HG03135 (cell line): ENCODE results near the gene BCAS3.
"Not testable (repeated sequence)": the region's sequence is repeated elsewhere in the genome, so short reads cannot be mapped to it uniquely, and the experiment has no call there.

ENCODE experiments used
- ATAC-seq: cut with Tn5 transposase; IDR thresholded peaks from one replicate; pipeline ENCODE4 v1.9.1; 2021; ENCODE audit warnings: mild to moderate bottlenecking, moderate library complexity; ENCODE audit not compliant: unreplicated experiment

The BCAS3 gene

DNA sequence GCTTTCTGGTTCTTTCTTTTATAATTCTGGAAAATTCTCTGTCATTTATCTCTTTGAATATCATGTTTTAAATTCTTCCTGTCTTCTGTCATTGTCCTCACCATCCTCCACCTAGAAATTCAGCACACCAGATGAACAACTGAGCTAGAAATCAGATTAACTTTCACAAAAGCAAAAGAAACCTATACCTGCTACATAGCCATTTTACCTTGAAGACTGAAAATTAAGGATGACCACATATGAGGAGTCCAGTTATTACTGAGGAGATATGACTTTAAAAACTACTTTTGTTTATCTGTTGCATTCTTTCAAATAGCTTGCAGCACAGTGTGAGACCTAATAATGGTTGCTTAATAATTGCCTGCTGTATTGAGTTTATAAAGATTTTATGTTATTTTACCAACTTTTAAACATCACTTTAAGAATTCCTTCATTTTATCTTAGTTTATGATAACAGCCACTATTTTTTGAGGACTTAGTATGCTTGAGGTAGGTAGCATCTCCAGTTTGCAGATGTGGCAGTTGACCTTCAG is 104.3 kb downstream of the BCAS3 start:
- no peak for ATAC-seq

DNA sequence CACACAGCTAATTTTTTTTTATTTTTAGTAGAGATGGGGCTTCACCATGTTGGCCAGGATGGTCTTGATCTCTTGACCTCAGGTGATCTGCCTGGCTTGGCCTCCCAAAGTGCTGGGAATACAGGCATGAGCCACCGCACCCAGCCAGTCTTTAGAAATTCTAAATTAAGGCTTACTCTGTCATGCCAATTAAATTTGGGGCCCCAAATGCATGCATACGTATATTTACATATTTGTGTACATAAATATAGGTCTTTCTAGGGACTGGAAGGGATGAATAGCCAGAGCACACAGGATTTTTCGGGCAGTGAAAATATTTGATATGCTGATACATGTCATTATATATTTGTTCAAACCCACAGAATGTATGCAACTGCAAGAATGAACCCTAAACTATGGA is 105.1 kb downstream of the BCAS3 start:
- no peak for ATAC-seq

DNA sequence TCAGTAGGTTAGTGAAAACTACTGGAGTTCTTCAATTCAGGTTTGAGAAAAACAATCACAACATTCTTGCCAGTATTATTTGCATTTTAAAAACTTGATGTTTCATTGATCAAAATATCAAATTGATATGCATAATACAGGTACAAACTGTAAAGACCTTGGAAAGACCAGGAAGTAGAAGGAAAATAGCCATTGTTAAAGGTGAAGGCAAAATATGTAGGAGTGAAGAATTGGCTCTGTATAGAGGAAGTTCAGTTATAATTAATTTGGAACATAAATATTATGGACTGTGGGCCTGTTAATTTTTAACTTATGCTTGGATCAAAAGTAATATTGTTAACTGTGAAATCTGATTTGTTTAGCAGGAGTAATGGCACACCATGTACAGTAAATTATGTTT is 112.6 kb downstream of the BCAS3 start:
- ATAC-seq, result no peak

DNA sequence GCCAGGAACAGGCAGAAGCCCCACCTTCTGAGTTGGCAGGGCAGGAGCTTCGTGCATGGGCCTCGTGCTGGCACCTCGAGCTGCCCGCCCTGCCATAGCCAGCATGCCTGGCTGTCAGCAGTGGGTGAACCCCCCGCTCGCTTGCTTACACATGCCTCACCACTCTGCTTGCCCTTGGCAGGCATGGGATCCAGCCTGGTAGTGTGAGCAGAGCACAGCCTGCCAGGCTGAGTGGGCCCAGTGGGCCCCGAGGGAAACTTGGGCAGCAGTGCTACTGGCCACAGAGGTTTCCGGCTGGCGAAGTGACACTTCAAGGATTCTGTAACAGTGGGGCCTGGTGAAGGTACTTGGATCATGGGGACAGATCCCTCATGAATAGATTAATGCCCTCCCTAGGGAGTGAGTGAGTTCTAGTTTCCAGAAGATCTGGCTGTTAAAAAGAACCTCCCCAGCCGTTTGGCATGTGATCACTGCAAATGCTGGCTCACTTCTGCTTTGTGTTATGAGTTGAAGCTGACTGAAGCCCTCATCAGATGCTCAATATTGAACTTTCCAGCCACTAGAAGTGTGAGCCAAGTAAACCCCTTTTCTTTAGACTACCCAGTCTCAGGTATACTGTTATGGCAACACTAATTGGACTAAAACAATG is 114.7 kb downstream of the BCAS3 start:
- no peak for ATAC-seq

DNA sequence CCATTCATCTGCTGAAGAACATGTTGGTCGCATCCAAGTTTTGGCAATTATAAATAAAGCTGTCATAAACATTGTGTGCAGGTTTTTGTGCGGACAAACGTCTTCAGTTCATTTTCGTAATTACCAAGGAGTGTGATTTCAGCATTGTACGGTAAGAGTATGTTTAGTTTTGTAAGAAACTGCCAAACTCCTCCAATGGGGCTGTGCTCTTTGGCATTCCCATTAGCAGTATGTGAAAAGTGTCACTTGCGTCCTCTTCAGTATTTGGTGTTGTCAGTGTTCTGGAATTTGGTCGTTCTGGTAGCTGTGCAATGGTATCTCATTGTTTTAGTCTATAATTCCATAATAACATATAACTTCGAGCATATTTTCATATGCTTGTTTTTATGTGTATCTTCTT is 120.9 kb downstream of the BCAS3 start:
- ATAC-seq, result no peak

DNA sequence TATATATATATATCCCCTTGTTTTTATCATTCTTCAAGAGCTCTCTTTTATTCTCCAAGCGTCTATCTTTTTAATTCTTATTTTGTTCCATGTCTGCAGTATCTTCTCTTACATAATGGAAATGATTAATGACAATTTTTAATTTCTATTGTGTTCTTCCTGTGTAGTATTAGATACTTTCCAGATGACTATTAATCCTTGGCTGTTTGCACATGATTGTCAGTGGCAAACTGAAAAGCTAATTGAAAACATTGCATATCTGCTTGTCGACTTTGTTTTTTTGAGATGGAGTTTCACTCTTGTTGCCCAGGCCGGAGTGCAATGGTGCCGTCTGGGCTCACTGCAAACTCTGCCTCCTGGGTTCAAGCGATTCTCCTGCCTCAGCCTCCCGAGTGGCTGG is 124.7 kb downstream of the BCAS3 start:
- no peak for ATAC-seq

DNA sequence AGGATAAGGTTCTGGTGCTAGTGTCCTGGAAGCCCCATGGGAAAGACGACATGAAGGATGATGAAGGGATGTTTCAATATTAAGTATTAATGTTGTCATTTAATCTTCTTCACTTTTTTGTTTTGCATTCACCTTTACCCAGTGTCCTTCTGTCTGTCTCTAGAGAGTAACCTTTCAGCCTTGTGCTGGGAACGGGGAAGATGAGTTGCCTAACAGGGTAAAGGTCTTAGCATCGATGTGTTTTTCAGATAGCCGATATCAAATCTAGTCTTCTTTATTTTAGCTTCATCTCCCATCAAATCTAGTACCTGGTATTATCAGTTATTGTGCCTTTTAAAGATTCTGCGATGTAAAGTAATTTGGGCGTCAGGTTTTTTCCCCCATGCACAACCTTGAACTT is 125.4 kb downstream of the BCAS3 start:
- no peak for ATAC-seq

DNA sequence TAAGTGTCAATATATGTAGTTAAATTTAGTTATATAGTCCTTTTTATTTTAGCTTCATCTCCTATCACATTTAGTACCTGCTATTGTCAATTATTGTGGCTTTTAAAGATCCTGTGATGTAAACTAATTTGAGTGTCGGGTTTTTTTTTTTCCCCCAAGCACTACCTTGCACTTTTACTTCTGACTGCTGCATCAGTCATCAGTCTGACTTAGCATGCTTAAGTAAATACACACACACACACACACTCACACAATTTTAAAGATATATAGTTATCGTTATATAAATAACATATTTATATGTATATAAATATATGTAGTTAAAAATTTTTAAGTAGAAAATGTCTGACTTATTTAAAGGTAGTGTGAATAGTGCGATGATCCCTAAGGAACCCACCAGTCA is 127.2 kb downstream of the BCAS3 start:
- no peak for ATAC-seq

DNA sequence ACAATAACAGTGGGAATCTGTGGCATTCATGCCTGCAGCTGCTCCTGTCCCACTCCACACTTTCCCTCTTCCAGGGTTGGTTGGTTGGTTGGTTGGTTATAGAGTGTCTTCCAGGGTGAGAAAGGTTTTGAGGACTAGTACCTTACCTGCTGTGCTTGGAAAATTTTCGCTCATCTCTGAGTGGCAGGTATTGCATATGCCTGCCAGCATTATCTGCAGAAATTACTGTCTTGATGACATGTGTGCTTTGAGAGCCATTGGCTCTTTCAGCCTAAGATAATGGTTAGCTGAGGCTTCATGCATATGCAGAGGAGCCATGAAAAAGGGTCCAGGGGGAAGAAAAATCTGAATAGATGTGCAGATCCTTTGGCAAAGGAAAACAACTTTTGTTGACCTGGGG is 131.8 kb downstream of the BCAS3 start:
- ATAC-seq, result no peak

DNA sequence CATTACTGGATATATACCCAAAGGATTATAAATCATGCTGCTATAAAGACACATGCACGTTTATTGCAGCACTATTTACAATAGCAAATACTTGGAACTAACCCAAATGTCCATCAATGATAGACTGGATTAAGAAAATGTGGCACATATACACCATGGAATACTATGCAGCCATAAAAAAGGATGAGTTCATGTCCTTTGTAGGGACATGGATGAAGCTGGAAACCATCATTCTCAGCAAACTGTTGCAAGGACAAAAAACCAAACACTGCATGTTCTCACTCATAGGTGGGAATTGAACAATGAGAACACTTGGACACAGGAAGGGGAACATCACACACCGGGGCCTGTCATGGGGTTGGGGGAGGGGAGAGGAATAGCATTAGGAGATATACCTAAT is 137.3 kb downstream of the BCAS3 start:
- not testable (repeated sequence) for ATAC-seq

DNA sequence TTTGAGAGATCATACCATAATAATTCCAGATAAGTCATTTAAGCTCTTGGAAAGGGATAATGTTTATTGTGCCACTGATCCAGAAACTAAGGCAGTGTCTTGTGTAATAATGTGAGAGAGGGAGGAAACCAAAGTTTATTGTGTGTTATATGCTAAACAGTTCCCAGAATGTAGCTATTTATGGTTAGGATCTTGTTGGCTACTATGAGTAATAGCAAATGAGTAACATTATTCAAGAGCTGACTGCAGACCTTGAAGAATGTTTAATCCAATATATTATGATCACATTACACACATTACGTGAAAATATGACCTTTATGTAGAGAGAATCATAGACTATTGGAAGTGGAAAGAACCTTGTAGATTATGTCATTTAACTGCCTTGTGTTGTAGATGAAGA is 139.5 kb downstream of the BCAS3 start:
- no peak for ATAC-seq

DNA sequence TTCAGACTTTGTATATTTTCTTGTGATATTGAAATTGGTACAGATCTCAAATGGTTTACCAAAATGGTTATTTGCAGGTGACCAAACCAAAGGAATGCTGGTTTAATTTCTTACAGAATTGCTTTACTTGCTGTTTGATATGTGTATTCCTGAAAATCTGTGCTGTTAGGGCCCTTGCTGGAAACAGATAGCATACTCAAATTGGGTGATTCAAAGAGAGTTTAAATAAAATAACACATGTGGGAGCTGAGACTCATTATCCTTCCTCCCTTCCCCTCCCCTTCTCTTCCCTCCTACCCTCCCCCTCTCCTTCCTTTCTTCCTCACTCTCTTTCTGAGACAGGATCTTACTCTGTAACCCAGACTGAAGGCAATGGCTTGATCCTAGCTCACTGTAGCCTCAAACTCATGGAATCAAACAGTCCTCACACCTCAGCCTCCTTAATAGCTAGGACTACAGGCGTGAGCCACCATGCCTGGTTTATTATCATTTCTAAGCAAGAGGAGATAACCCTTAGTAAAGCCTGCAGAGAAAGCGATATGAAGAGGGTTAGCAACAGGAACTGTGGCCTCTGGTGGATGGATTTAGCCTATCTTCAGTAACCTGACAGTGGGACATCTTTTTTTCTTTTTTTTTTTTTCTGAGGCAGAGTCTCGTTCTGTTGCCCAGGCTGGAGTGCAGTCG is 141.9 kb downstream of the BCAS3 start:
- ATAC-seq, result no peak

DNA sequence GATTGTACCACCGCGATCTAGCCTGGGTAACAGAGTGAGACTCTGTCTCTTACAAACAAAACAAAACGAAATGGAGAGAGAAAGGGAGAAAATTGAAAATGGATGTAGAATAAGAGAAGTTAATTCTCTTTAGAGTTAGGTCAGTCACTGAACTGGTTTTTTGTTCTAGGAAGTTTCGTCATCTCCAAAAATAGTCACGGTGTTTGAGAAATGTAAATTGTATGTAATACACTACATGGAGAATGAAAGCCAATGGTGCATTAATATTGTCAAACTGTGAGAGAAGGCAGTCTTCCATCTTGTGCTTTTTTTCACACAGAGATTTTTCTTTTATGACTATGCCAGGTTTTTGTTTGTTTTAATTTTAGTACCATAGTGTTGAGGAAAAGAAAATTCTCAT is 145.9 kb downstream of the BCAS3 start:
- ATAC-seq, result no peak

DNA sequence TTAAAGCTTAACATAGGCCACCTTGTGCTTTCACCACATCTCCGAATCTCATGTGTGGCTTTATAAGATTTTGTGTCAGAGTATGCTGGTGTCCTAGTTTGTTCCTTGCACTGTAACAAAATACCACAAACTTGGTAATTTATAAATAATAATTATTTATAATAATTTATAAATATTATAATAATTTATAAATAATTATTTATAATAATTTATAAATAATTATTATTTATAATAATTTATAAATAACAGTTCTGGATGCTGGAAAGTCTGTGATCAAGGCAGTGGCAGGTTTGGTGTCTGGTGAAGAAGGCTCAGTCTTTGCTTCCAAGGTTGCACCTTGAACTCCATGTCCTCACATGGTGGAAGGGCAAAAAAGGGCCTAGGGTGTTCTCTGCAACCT is 147.7 kb downstream of the BCAS3 start:
- ATAC-seq, result no peak

DNA sequence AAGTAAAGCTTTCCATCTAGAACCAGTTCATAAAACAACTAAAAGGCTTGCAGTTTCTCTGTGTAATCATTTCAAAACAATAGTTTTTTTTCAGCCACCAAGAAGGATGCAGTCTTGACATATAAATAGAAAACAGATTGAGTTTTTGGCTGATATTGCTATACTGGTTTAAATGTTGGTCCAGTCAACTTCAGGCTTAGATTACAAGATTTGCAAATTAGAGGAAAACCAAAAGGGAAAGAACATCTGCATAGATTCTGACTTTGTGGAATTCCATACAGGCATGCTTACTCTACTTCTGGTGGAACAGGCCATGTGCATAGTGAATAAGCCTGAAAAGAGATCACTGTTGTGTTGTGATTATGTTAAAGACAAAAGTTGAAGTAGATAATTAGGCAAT is 150.3 kb downstream of the BCAS3 start:
- ATAC-seq, result no peak

DNA sequence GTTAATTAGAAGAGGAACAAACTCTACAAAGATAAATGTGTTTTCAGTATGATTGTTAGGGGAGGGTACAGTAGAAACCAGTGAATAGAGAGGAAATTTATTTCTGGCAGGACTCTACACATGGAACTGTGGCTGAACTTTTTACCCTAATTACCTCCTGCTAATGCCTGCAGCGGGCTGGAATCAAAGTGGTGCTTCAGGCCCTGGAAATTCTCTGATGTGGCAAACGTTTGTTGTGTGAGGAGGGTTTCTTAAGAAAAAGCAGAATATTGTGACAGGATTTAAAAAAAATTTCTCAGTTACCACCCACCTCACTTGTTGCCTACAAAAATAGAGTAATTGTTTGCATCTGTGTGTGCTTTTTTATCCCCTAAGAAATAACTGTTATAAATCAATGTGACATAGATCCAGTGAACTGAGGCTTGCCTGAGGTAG is 154.5 kb downstream of the BCAS3 start:
- no peak for ATAC-seq

DNA sequence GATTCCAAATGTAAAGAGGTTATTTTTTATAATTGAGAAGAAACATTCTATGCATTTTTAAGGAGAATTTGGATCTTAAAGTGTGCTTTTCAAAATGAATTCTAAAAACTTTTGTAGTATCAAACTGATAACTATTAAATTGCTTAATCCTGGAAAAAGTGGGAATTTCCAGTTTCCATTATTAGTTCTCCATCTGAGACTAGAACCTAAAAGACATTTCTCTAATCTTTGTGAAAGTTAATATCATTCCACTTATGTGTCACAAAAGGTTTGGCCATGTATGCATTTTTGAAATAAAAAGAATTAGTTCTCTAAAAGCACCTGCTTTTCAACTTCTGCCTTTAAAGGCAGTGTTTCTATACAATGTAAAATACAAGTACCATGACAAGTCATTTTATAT is 155.0 kb downstream of the BCAS3 start:
- no peak for ATAC-seq

DNA sequence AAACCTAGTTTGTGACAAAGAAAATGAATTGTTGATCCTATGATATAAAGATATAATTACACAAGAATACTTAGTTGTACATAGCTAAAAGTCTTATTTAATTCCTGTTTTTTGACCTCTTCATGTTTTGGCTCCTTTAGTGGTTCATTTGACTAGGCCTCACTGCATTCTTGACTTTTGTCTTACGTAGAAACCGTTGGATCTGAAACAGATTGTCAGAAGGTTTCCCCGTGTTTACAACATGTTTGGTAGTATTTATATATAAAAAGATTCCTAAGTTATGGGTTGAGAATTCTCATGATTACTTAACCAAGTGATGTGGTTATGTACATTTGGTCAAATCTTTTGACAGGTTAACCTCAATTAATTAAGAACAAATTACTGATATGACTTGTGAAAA is 162.8 kb downstream of the BCAS3 start:
- ATAC-seq, result no peak

DNA sequence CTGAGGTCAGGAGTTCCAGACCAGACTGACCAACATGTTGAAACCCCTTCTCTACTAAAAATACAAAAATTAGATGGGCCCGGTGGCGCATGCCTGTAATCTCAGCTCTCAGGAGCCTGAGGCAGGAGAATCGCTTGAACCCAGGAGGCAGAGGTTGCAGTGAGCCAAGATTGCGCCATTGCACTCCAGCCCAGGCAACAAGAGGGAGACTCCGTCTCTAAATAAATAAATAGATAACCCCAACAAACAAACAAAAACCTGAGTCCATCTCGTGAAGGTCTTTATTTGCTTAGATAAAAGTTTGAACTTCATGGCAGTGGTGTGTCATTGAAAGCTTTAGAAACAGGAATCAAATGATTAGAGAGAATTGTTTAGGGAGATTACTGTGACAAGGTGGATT is 167.4 kb downstream of the BCAS3 start:
- ATAC-seq, result no peak

DNA sequence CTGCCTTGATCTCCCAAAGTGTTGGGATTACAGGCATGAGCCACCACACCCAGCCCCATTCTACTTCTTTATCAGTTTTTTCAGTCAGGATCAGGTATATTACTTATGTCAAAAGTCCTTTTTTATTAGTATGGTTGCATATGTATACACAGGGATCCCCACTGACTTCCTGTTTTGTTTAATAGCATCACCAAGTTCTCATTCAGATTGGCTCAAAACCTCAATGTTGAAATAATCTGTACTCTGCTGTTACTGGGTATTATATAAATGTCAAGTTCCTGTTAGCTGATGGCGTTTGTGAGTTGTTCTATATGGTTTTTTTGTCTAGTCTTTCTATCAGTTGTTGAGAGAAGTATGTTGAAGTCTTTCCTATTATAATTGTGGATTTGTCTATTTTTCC is 168.5 kb downstream of the BCAS3 start:
- ATAC-seq, result no peak

DNA sequence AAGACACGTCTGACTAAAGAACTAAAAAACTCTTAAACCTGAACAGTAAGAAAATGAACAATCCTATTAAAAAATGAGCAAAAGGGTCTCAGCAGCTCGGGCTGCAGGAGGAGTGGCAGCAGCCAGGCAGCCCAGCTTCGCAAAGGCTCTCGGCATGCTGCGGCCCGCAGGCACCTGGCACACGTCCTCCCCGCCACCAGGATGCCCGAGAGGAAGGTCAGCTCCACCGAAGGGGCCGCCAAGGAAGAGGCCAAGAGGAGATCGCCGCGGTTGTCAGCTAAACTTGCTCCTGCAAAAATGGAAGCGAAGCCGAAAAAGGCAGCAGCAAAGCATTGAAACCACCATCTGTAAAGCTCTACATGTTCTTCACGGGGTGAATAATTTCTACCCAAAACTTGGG is 173.5 kb downstream of the BCAS3 start:
- no peak for ATAC-seq

DNA sequence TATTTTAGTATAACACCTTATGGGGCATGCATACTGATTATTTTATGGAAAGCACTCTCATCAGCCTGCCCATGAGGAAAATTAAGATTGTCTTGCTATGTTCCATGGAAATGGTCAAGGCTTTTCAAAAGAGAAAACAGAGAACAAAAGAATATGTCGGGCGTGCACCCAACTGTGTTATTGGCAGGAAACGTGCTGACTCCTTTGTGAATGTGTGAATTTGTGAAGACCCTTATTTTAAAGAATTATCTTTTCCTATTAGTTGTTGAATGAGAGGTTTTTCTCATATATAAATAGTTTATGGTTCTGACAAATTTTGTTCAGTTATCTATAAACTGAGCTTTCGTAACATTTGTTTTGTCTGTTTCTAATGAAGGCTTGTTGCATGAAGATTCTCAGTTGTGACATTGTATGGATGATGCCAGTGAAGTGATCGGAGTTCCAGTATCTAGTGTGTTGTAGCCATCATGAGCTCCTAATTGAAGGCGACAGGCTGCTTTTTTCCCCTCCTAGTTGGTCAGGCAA is 180.0 kb downstream of the BCAS3 start:
- no peak for ATAC-seq
